ENCODE measurements around the gene C20orf204. TPM values are rescaled to one million over a fixed set of nuclear protein-coding genes. Genes with fewer than 3 reads are reported as not detected.

The C20orf204 gene
- total and polyA plus RNA-seq, 10 of the 15 experiments (the other 5 are each of a cell fraction or from before 2014, with no cell fraction given), result 0.24 to 56.0 (median 12.4) TPM

GRCh38 chr20:64038224-64038564, 2.2 kb downstream of the C20orf204 start:
- no peaks in the 10 kb centered on the region for H4K20me1 ChIP-seq (ENCODE audit: control insufficient read depth, insufficient read depth)
- H3K36me3 ChIP-seq (ENCODE audit: control insufficient read depth in 2 of 2, insufficient read depth in 2 of 2, low read length in 1 of 2), result peaks cover 4 to 6% of the 10 kb centered on the region in 2 experiments; a peak in 3 of 4 replicates
- H3K79me2 ChIP-seq (ENCODE audit: control insufficient read depth, insufficient read depth, low read length), result peaks cover 4% of the 10 kb centered on the region
- DNase-seq (ENCODE audit: low read depth, low spot score) (no peak), FAIRE-seq (no peak), ATAC-seq (peak; percentile 53)
- ChIA-PET CTCF (interaction anchor here (0.6 to 9.1 kb wide), 22 partner anchors 10 to 517 kb away, joined by 3 to 108 read pairs (median 4); partner anchors contain the start of genes OPRL1, PRPF6, RGS19 and RTEL1), SMC1A (ENCODE audit: uncharacterized antibody, unreplicated experiment) (interaction anchor here (1.0 to 6.1 kb wide), 6 partner anchors 8 to 82 kb away, joined by 3 to 52 read pairs (median 10); partner anchors contain the start of genes PRPF6 and SAMD10), RAD21 (ENCODE audit: unreplicated experiment) (interaction anchor here (0.7 to 7.1 kb wide), 15 partner anchors 16 to 501 kb away, joined by 3 to 92 read pairs (median 4); partner anchors contain the start of genes OPRL1, PRPF6, PTK6 and RGS19), POLR2A (interaction anchor here (0.6 to 7.2 kb wide), 10 partner anchors 16 to 500 kb away, joined by 3 to 63 read pairs (median 6); partner anchors contain the start of genes PRPF6, PTK6, SAMD10 and TCEA2)
- no peaks in the 10 kb centered on the region for H3K9me3 ChIP-seq (replicated peaks; ENCODE audit: control insufficient read depth, insufficient read depth, low read length)
- intact Hi-C loops (cut with micrococcal nuclease; ENCODE audit: unreplicated experiment) (loop anchor here (1.0 to 2.0 kb wide), 2 partner anchors 19 to 58 kb away; no protein-coding TSS in a partner anchor), in situ Hi-C loops (cut with MboI) (no loop called here)
- peaks cover 52% of the 10 kb centered on the region for H3K4me1 ChIP-seq (ENCODE audit: control insufficient read depth, insufficient read depth, low read length)
- peak overlapping the region; percentile 69 for H3K27ac ChIP-seq (ENCODE audit: control insufficient read depth, insufficient read depth)
- H3K4me3 ChIP-seq, result peak overlapping the region; percentile 58
- no peaks in the 10 kb centered on the region for H3K27me3 ChIP-seq (replicated peaks in 1 of 2; ENCODE audit: control insufficient read depth in 2 of 2, insufficient read depth in 2 of 2, low read length in 1 of 2)
- WGBS (ENCODE audit: insufficient coverage, insufficient replicate concordance, low lambda C conversion rate, missing lambda C conversion rate), result 3% methylated on average over 20 of the region's 30 CpGs
- no TSS peak for BruUV-seq (replicated peaks)
- peak overlapping the region; percentile 70 for H3K4me2 ChIP-seq (ENCODE audit: control insufficient read depth, insufficient read depth)
- H2AFZ ChIP-seq (ENCODE audit: control insufficient read depth, low read depth, low read length), result peak overlapping the region; percentile 64; the same call in 1 of the 2 replicates
- H3K9ac ChIP-seq (ENCODE audit: control insufficient read depth, insufficient read depth, low read length), result peak overlapping the region; percentile 64
- 0 out of 2 replicates have a peak, but pooled peaks have one; percentile 46 for TF ChIP-seq TCF3 (IDR thresholded peaks at IDR 0.05; ENCODE audit: borderline replicate concordance, insufficient read depth, low read depth, low read length)
- no peak for TF ChIP-seq BACH1 (IDR thresholded peaks at IDR 0.05; ENCODE audit: borderline replicate concordance)
- TF ChIP-seq ZNF217 (IDR thresholded peaks at IDR 0.05), result no peak
- no peak for TF ChIP-seq CEBPB (IDR thresholded peaks at IDR 0.05; ENCODE audit: borderline replicate concordance in 1 of 2, low read depth in 2 of 2, low read length in 2 of 2)
- peak; percentile 25; the same call in 1 of the 2 replicates for TF ChIP-seq TCF12 (IDR thresholded peaks at IDR 0.05; ENCODE audit: low read depth, low read length)
- TF ChIP-seq BCL3 (IDR thresholded peaks at IDR 0.05; ENCODE audit: borderline replicate concordance, insufficient read depth, low read depth, low read length, poor library complexity, severe bottlenecking), result no peak
- TF ChIP-seq CUX1 (IDR thresholded peaks at IDR 0.05; ENCODE audit: insufficient replicate concordance, low read depth, low read length), result no peak
- TF ChIP-seq POLR2A (IDR thresholded peaks at IDR 0.05; ENCODE audit: low read depth, low read length), result peak; percentile 48
- no peak for TF ChIP-seq ZSCAN29 (IDR thresholded peaks at IDR 0.05)
- no peak for TF ChIP-seq TAF1 (IDR thresholded peaks at IDR 0.05; ENCODE audit: borderline replicate concordance, low read depth, low read length)
- no peak for TF ChIP-seq EZH2 (IDR thresholded peaks at IDR 0.05; ENCODE audit: borderline replicate concordance, control insufficient read depth, low read depth, low read length)
- peak; percentile 0 for TF ChIP-seq PBX3 (IDR thresholded peaks at IDR 0.05; ENCODE audit: insufficient replicate concordance, low read depth, low read length)
- TF ChIP-seq SMAD1 (IDR thresholded peaks at IDR 0.05; ENCODE audit: low read depth, partially characterized antibody), result no peak

Data from GM12878 (cell line).